GM10266 (cell line): ENCODE results near the gene MAGEA3.
"Not testable (repeated sequence)": the region's sequence is repeated elsewhere in the genome, so short reads cannot be mapped to it uniquely, and the experiment has no call there.

ENCODE experiments used
- DNase-seq: peaks from one replicate; pipeline ENCODE4 v3.0.0; 2012; ENCODE audit errors: extremely low spot score
- TF ChIP-seq, protein P1 (sequence below): IDR thresholded peaks from 2 replicates; pipeline ENCODE4 v1.5.1; 2012; ENCODE audit warnings: mild to moderate bottlenecking, low read depth; ENCODE audit not compliant: control insufficient read depth, insufficient read depth; ENCODE audit errors: missing control alignments

The MAGEA3 gene

GRCh38 chrX:152735101-152735500 is 36.5 kb downstream of the MAGEA3 start:
- TF ChIP-seq, protein P1, sequence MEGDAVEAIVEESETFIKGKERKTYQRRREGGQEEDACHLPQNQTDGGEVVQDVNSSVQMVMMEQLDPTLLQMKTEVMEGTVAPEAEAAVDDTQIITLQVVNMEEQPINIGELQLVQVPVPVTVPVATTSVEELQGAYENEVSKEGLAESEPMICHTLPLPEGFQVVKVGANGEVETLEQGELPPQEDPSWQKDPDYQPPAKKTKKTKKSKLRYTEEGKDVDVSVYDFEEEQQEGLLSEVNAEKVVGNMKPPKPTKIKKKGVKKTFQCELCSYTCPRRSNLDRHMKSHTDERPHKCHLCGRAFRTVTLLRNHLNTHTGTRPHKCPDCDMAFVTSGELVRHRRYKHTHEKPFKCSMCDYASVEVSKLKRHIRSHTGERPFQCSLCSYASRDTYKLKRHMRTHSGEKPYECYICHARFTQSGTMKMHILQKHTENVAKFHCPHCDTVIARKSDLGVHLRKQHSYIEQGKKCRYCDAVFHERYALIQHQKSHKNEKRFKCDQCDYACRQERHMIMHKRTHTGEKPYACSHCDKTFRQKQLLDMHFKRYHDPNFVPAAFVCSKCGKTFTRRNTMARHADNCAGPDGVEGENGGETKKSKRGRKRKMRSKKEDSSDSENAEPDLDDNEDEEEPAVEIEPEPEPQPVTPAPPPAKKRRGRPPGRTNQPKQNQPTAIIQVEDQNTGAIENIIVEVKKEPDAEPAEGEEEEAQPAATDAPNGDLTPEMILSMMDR, result no peak
- DNase-seq, result no peak

GRCh38 chrX:152735860-152736511 is 37.4 kb downstream of the MAGEA3 start:
- TF ChIP-seq, protein P1, result no peak
- no peak for DNase-seq

- DNase-seq, result not testable (repeated sequence)
Measured at GRCh38 chrX:152736528-152736927, 37.9 kb downstream of the MAGEA3 start.

DNA sequence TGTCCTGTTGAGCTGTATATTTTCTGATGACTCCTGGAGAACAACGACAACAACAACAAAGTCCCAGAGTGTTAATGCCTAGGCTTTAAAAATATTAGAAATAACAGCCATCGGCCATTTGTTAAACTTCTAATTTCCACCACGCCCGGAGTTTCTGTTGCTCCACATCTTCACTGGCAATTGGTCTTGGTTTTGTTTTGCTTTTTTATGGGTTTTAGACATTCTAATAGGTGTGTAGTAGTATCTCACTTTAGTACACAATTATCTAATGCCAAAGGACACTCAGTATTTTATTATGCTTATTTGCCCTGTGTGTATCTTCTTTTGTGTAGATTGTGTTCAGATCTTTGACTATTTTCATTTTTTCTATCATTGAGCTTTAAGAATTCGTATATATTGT is 40.0 kb downstream of the MAGEA3 start:
- TF ChIP-seq, protein P1, result no peak
- DNase-seq, result no peak
